ENCODE results near the gene NKX1-1. TPM values are rescaled to one million over a fixed set of nuclear protein-coding genes. Genes with fewer than 3 reads are reported as not detected.
"Not testable (repeated sequence)": the region's sequence is repeated elsewhere in the genome, so short reads cannot be mapped to it uniquely, and the experiment has no call there.

The NKX1-1 gene
- polyA plus RNA-seq, 3 donors = not detected

DNA sequence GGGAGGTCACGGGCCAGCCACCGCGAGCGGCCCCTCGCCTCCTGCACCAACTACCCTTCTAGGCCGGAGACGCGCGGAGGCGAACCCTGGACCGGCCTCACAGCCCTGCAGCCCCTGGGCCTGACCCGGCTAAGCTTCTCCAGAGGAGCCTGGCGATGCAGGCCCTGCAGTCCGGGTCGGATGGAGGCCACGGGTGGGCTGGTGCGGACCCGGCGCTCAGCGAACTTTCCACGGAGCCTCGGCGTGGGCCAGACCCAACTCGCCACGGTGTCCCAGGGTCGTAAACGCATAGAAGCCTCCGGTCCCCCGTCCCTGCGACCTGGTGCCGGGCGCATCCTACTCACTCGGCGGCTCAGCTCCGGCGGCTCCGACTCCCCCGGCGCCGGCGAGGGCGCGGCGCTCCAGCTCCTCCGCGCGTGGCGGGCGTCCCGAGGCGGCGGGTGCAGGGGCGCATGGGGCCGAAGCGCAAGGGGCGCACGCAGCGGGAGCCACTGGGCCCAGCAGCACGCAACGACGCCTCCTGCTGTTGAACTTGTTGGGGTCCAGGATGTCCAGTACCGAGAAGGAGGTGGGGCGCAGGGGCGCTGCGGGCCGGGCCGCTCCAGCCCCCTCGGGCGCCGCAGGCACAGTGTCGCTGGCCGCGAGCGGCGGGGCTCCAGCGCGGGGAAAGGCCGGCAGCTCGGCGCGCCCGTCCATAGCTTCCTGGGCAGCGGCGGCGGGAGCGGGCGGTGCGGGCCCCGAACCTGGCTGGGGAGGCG is 427 bp downstream of the NKX1-1 start:
- DNase-seq = no peak

DNA sequence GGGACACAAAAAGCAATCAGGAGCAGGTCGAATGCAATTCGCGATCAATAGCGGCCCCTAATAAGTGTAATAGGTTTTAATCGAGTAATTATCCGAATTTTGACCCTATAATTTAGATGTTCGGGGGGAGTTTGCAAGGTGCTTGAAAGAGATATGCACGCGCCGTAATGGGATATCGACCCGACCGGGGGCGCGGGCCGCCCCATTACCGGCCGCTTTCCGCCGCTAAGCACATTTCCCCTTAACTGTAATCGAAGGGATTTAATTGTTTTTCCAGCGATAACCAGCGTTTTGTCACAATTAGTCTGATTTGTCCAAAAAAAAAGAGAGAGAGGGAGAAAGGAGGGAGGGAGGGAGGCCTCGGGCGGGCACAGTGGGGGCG is 997 bp downstream of the NKX1-1 start:
- no peak for DNase-seq

DNA sequence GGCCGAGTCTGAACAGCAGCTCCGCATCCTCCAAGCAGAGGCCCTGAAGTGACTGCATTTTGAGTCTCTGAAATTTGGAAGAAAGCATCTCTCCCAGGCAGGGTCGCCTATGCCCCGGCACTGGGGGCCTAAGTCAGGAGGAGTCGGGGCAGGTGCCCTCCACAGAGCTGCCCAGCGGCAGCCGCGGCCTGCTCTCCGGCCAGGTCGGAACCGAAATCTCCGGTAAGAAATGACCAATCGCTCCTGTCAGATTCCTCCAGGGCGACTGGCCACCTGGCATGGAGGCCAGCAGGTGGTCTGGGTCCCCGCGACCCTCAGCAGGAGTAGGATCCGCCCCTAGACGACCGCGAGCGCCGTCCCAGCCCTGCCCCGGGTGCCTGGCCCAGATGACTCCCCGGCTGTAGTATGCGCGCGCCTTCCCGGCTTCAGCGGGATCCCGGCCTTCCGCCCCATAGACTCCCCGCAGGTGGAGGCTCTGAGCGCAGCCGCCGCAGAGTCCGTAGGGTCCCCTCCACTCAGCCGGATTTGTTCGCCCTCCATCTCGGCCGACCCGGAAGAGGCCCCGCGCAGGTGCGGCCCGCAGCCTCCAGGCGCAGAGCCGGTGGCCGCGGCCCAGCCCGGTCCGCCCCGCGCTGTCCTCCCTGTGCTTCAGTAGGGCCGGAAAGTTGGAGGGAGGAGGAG is 1.5 kb downstream of the NKX1-1 start:
- no peak for DNase-seq

DNA sequence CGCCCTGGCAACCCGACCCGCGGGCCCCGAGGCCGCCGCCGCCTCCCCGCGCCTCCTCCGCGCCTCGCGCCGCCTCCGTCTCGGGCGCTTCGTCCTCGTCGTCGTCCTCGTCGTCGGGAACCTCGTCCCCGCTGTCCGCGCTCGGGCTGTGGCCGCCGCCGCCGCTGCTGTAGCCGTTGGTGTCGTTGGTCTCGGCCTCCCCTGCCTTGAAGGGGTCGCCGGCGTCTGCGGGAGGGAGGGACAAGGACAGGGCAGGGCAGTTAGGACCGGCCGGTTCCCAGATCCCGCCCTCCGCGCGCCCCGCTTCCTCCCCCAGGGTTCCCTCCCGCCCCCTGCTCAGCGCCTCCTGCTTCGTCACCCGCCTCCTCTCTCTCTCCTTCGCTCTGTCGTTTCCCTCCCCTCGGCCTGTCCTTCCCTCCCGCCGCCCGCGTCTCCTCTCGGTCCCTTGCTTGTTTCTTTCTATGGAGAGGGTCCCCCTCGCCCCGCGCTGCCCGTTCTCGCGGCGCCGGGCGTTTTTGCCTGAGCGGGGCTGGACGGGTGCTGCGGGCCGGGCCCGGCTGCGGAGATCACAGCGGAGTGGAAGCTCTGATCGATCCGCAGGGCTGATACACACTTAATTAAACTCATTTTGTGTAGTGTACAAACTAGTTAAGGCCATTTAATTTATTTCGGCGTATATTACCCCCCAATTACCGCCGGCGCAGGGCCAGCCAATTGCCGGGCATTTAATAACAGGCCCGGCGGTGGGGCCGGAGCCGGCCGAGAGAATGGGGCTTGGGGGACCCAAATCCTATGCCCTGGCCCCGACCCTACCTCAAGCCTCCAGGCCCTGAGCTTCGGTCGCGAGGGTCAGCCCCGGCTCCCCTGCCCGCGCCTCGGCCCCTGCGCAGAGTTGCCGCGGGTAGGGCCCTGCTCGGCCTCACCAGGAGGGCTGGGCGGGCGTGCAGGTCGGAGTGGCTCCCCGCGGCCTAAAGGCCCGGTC is 2.4 kb downstream of the NKX1-1 start:
- no peak for DNase-seq

DNA sequence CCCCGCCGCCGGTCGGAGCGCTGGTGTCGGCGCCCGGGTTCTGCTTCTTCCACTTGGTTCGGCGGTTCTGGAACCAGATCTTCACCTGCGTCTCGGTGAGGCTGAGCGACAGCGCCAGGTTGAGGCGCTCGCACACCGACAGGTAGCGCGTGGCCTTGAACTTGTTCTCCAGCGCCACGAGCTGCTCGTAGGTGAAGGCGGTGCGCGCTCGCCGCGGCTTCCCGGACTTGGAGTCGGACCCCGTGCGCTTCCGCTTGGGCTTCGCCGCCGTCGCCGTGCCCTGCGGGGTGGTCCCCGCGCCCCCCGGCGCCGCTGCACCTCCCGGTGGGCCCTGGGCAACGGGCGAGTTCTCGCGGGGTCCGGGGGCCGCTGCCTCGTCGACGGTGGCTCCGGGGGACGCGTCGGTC is 3.1 kb downstream of the NKX1-1 start:
- DNase-seq = no peak

DNA sequence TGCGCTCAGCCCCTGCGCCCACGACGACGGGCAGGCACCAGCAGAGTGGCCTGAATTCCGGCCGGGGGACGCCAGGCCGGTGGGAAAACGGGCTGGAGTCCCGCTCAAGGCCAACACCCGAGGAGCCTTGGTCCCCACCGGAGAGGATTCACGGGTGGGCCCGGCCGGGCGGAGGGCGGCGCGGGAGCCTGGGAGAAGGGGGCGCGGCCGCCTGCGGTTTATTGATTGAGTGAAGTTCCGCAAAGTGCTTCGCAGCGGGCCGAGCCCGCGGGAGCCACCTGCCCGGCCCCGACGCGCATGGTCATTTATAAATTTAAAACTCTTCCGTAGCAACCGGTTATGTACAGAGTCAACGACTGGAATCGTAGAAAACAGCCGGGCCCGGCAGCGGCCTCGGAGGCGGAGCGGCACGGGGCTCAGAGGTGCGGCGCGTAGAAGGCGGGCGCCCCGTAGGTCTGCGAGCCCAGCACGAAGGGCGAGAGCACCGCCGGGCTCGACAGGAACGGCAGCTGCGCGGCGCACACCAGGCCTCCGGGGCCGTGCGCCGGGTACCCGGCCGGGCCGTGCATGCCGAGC is 3.6 kb downstream of the NKX1-1 start:
- DNase-seq = no peak

DNA sequence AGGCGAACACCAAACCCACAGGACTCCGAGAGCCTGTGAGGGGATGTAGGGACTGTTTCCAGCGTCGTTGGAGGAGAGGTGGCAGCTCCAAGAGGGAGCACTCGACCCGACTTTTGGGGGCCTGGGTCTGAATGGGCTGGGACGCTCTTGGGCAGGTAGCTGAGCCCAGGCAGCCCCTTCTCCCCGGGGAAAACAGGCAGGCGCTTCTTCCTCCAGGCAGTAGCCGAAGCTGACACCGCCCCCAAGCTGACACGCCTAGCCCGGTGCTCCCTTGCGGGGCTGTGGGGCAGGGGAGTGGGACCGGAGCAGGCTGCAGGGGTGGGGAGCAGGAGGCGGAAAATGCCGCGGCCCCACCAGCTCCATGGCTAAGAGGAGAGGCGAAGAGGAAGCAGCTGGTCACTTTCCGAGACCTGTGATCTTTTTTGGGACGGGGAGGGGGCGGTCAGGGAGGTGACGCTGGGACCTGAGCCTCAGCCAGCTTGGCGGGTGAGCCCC is 4.2 kb downstream of the NKX1-1 start:
- DNase-seq = no peak

DNA sequence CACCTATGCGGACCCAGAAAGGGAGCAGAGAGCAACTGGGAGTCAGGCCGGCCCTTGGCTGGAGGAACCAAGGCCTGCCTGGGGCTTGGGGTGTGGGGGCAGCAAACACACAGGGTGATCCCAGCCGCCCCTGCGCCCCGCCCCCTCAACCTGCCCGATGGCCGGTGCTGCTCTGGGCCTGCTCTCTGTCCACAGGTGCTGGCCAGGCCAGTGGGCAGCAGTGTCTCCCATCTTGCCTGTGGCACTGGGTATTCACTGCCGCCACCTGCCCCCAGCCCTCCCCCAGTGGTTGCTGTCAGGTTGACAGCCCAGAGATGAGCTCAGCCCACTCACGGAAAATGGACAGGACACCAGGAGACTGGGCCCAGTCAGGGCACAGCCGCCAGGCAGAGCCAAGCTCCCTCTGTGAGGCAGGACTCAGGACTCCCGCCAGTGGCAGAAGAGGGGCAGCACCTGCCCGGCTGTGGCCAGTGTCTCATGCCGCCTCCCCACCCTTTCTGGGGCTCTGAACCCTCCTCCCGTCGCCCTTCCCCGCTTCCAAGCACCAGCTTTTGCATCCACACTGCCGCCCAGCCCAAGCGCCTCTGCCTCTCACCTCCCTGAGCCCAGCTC is 4.7 kb downstream of the NKX1-1 start:
- no peak for DNase-seq

DNA sequence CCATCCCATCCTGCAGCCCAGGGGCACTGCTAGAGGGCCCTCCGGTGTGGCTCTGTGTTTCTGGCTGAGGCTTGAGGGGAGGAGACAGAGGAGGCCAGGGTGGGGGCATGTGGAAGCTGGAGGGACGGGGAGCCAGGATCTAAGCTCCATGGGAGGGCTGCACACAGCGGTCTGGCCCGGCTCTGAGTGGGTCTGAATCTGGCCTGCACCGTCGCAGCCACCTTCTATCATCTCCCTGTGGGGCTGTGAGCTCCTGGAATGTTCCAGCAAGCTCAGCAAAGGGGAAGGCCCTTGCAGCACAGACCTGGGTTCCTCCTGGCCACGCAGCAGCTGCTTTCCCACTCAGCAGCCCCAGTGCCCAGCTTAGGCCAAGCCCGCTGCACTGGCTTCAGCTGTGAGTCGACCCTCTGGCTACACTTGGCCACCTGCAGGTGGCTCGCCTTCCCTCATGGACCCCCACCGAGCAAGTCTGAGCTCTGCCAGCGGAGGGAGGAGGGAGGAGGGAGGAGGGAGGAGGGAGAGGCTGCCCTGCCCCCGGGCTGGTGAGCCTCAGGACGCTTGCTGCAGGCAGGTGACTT is 5.3 kb downstream of the NKX1-1 start:
- DNase-seq = no peak

DNA sequence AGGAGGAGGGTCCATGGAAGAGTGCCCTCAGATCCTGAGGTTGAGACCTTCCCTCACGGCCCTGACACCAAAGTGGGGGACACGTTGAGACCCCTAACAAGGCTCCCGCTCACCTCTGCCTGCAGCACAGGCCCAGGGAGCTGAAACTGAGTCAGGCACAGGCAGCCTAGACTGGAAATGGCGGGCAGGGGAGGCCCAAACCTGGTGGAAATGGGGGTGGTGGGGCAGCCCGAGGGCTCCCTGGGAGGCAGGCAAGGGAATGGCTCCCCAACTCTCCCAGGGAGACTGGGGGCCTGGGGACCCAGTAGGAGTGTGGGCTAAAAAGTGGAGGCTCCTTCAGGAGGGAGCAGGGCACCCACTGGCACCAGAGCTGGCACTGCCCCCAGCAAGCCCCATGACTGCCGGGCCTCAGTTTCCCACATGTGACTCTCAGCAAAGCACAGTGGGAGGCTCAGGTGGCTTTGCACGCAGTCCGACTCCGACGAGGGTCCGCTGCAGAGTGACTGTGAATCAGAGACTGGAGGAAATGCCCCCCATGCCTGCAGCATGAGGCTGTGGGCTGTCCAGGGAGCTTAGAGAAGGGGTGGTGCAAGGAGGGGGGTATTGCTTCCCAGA is 5.9 kb downstream of the NKX1-1 start:
- no peak for DNase-seq

DNA sequence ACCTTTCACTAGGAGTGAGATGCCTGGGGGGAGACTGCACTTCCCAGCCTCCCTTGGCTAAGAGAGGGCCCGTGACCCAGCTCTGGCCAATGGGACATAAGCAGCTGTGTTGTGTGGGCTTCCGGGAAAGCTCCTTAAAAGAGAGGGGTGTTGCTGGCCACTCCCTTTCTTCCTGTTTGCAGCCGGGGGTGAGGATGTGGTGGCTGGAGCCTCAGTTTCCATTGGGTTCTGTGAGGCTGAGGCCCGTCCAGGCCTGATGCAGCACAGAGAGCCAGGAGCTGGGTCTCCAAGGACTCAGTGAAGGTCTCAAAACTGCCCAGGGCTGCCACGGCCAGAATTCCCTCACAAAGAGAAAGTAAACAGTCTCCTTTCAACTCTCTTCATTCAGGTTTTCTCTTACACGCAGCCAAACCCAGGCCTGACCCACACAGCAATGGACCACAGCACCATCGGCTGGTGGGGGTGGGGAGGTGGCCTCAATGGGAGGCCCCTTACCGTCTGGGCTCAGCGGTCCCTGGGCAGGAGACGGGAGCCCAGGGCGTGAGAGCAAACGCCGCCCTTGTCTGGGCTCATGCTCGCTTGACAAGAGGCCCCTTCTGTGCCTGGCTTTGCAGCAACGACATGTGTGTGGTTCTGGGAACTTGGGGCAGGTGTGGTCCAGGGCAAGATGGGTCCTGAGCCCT is 6.6 kb downstream of the NKX1-1 start:
- DNase-seq = no peak

DNA sequence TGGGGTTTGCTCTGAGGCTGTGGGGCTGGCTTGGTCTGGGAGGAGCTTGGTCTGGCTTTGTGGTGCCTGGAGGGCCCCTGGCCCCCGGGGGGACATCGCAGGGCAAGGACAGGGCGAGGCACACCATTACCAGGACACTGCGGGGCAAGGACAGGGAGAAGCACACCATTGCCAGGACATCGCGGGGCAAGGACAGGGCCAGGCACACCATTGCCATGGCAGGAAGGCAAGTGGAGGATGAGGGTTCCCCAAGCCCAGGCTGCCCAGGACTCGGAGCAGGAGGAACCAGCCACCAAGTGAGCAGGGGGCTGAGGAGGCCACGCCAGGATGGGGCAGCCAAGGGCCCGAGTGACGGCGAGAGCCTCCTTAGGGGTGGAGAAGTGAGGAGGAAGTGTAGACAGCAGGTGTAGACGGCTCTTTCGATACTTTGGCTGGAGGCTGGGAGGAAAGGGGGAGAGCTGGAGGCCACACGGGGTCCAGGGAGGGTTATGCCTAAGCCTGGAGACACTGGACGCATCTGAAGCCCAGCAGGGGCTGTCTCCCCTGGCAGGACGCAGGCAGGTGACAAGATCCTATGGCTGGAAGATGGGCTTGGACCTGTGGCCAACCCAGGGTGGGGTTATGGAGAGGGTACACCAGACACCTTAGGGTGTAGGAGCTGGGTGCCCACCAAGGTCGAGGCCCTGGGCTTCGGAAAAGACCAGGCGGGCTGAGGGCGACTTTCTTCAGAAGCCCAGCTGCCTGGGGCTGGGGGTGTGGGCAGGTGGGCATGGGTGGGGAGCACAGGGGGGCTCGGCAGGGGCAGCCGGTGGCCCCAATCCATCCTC is 7.3 kb downstream of the NKX1-1 start:
- no peak for DNase-seq

DNA sequence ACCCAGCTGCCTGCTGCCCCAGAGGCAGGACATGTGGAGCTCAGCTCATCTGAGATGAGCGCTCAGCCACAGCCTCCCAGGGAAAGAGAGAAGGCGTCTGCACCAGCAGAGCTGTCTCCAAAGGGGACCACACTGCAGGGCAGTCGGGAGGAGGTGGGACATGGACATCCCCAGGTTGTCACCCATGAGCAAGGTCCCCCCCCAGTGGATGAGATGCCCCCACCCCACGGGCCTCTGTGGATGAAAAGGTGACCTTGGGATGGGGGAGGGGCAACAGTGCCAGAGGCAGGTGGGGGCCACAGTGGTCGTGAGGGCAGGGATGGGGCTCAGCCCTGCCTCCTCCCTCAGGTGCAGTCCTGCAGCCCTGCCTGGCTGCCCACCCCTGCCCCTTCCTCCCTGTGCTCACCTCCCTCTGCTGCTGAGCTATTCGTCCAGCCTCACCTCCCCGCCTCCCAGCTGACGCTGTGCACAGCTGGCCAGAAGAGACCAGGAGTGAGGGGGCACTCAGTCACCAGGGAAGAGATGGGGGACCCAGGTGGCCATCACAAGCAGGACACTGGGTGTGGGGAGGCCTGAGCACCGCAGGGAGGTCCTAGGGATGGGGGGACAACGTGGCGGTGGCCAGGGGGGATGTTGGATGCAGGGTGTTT is 9.3 kb downstream of the NKX1-1 start:
- DNase-seq = no peak

DNA sequence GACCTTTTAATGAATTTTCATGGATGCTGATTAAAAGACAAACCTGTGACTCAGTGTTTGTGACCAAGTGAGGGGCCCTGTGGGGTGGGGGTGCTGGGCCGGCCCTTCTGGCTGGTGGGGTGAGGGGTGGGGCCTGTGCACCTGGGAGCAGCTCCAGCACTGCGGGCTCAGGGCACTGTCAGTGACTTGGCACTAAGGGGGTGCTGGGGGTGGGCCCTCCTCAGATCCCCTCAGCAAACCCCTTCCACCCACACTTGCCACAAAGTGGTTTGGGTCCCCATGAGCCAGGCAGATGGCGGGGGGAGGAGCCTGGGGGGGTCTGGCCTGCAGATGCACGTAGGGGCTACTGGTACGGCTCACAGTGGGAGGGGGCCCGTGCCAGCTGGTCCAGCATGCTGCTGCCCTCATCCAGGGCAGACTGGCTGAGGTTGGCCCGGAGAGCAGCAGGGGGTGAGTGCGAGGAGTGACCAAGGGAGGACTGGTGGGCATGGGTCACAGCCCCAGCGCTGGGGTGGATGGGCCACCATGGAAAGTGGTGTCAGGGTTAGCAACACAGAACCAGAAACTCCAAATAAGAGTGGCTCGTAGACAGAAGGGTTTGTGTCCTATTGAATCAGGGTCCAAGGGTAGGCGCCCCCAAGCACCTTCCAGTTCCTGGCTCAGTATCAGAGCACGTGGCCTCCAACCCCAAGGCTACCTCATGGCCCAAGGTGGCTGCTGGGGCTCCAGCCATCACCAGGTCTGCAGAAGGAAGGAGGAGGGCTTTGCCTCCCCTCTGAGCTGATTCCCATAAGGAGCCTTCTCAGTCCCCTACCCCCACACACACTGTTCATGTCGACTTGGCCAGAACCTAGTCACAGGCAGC is 10.1 kb downstream of the NKX1-1 start:
- no peak for DNase-seq

DNA sequence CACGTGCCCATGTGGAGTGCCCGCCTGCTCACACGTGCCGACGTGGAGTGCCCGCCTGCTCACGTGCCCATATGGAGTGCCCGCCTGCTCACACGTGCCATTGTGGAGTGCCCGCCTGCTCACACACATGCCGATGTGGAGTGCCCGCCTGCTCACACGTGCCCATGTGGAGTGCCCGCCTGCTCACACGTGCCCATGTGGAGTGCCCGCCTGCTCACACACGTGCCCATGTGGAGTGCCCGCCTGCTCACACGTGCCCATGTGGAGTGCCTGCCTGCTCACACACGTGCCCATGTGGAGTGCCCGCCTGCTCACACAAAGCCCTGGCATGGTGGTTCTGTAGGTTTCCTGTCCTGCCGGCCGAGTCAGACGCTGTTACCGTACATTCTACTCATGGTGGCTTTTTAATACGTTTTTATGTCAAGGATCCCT is 10.8 kb downstream of the NKX1-1 start:
- DNase-seq = not testable (repeated sequence)

DNA sequence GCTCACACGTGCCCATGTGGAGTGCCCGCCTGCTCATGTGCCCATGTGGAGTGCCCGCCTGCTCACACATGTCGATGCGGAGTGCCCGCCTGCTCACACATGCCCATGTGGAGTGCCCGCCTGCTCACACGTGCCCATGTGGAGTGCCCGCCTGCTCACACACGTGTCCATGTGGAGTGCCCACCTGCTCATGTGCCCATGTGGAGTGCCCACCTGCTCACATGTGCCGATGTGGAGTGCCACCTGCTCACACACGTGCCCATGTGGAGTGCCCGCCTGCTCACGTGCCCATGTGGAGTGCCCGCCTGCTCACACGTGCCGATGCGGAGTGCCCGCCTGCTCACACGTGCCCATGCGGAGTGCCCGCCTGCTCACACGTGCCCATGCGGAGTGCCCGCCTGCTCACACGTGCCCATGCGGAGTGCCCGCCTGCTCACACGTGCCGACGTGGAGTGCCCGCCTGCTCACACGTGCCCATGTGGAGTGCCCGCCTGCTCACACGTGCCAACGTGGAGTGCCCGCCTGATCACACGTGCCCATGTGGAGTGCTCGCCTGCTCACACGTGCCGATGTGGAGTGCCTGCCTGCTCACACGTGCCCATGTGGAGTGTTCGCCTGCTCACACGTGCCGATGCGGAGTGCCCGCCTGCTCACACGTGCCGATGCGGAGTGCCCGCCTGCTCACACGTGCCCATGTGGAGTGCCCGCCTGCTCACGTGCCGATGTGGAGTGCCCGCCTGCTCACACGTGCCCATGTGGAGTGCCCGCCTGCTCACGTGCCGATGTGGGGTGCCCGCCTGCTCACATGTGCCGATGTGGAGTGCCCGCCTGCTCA is 11.5 kb downstream of the NKX1-1 start:
- DNase-seq = not testable (repeated sequence)

DNA sequence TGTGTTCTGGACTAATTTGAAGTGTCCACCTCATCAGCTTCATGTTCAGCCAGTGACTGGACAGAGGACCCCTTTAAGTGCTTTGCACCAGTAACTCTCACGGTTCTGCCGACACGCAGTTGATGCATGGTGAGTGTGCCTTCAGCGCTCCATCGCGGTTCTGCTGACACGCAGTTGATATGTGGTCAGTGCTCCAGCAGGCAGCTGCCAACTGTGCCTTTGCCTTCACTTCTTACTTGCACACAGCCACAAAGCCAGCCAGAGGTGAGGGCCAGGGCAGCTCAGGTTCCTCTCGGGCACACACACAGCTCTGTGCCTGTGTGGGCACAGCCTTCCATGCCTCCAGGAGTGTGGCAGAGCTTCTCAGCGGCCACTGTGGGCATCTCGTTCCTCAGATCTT is 12.4 kb downstream of the NKX1-1 start:
- DNase-seq = no peak
